T1000 (cell line): ENCODE data around the gene GNPTAB.

ENCODE experiments used
- DNase-seq: peaks from one replicate; lab custom pipeline; 2025; ENCODE audit warnings: mixed read lengths; lab: John Stamatoyannopoulos, UW

GNPTAB gene

DNA sequence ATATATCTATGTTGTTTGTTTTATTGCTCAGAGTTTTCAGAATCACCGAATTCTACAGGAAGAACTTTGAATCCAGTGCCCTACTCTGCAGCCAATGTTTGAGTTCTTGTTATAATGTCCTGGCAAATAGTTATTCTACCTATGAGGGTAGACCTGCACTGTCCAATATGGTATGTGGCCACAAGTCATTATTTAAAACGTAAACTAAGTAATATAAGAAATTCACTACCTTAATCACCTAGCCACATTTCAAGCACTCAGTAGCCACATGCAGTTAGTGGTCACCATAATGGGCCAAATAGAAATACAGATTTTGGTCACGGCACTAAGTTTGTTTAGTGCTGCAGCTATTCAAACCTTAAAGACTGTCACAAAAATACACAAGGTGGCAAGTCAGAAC lies 26.4 kb downstream of the GNPTAB start:
- no peak for DNase-seq

DNA sequence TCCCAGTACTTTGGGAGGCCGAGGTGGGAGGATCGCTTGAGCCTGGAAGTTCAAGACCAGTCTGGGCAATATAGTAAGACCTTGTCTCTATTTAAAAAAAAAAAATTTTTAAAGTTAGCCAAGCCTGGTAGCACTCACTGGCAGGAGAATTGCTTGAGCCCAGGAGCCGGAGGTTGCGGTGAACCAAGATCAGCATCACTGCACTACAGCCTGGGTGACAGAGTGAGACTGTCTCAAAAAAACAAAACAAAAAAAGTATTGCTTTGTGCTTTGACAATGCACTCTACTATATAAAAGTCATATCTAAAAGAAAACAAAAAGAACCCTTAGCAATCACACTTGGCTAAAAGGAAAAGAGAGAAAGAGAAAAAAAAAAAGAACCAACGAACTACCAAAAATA lies 26.8 kb downstream of the GNPTAB start:
- no peak for DNase-seq

GRCh38 chr12:101802486-101802885 lies 28.3 kb downstream of the GNPTAB start:
- no peak for DNase-seq

GRCh38 chr12:101799774-101800173 lies 31.0 kb downstream of the GNPTAB start:
- DNase-seq = no peak

- DNase-seq = no peak
These were observed 35.0 kb downstream of the GNPTAB start for GRCh38 chr12:101795786-101796185.

DNA sequence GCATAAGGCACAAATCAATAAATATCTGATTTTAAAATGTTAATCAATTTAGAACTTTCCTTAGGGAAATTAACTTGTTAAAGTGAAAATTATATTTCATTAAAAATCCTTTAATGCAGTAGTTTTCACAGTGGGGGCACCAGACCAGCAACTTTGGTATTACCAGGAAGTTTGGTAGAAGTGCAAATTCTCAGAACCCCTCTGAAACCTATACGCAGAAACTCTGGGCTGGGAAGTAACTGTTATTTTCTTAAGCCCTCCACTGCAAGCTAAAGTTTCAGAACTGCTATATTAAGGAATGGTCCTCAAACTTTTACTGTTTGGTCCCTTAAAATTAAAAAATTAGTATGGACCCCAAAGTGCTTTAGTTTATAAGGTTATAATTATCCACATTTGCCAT lies 35.7 kb downstream of the GNPTAB start:
- DNase-seq = no peak

- no peak for DNase-seq
These were observed 36.2 kb downstream of the GNPTAB start for GRCh38 chr12:101794574-101794973.

- no peak for DNase-seq
These were observed 37.4 kb downstream of the GNPTAB start for GRCh38 chr12:101793401-101793800.

DNA sequence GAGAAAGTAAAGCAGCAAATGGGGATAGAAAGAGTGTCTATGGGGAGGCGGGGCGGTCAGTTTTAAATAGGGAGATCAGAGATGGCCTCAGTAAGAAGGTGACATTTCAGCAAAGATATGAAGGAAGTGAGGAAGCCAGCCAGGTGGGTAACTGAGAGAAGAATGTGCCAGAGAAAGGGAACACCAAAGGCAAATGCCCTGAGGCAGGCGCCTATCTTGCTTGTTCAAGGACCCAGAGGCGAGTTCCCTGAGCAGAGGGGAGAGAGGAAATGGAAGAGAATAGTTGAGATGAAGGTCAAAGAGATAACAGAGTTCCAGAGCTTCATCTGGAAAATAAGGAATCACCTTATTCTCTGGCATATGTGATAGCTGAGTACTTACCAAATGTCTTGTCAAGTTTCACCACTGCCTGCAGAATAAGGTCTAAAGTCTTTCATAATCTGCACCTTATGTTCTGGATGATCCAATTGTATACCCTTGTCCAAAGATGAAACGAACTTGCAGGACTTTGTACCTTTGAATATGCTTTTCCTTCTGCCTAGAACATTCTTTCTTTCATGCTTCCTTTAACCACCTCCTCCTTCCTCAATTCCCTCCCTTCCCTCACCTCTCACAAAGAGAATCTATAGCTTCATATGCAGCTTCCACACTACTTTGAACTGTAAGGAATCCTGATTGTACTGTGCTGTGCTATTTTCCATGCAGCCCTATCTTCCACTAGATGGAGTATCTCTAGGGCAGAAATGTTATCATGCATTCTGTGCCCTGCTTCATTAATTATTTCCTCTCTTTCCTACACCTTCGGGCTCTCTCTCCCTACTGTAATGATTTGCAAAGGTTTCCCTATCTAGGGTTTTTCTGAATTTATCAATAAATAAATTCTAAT lies 38.5 kb downstream of the GNPTAB start:
- DNase-seq = no peak

GRCh38 chr12:101789171-101789570 lies 41.6 kb downstream of the GNPTAB start:
- DNase-seq = no peak

DNA sequence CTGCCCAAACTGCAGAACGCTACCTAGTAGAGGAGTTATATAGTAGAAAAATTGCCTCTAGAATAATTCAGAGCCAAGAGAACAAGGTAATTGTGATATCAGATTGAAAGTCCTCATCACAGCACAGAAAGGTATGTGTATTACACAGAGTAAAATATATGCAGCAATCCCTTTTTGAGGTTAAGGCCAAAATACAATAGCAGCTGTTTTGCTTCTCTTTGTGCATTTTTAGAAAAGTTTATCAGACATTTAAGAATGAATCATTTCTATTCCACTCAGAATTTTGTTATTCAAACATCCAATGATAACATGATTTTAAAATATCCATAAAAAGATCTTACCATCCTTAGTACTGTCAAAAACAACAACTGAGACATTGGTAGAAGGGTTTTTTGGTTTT lies 45.1 kb downstream of the GNPTAB start:
- DNase-seq = no peak

- no peak for DNase-seq
These were observed 46.4 kb downstream of the GNPTAB start for GRCh38 chr12:101784376-101784775.

DNA sequence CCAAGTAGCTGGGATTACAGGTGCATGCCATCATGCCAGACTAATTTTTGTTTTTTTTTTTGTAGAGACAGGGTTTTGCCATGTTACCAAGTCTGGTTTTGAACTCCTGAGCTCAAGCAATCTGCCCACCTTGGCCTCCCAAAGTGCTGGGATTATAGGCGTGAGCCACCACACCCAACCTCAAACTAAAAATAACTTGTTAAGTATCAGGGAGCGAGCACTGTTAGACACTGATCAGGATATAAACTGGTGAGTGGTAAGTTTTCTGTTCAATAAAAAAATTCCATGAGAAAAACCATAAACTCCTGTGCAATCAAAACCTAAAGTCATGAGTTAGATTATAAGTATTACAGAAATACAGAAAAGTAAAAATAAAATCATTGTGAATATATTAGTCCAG lies 46.9 kb downstream of the GNPTAB start:
- no peak for DNase-seq

- DNase-seq = no peak
These were observed 47.6 kb downstream of the GNPTAB start for GRCh38 chr12:101783150-101783549.

DNA sequence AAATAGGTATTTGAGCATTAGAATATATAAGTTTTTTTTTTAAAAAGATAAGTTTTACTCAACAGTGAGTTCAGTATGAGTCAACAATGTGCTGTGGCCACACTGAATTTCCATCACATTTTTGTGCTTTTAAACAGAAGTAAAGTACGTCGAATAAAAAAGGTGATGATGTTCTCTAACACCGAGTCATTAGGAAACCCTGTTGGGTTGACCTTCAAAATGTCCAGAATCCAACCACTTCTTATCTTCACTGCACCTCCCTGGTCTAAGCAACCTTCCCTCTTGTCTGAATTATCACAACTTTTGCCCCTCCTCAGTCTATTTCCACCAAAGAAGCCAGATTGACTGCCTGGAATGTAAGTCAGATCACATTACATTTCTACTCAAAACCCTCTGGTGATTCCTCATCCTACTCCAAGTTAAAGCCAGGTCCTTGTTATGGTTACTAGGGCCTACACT lies 48.5 kb downstream of the GNPTAB start:
- DNase-seq = no peak

GRCh38 chr12:101781834-101782233 lies 48.9 kb downstream of the GNPTAB start:
- DNase-seq = no peak

GRCh38 chr12:101780599-101780998 lies 50.2 kb downstream of the GNPTAB start:
- no peak for DNase-seq

- DNase-seq = no peak
These were observed 51.1 kb downstream of the GNPTAB start for GRCh38 chr12:101779626-101780025.

DNA sequence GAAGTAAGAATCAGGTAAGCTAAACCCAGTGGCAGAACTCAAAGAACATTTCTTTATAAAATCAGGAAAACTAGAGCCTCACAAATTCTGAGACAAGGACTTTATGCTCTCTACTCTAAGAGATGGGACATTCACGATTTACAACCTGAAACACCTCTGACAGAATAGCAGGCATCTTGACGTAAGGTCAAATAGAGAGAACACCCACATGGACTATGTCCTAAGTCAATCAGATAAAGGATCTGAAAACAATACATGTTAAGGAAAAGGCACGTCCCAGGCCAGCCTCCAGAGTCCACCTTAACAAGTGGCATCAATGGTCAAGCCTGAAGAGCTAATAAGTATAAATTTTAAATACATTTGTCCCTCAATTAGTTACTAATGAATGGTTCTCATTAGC lies 51.6 kb downstream of the GNPTAB start:
- DNase-seq = no peak

DNA sequence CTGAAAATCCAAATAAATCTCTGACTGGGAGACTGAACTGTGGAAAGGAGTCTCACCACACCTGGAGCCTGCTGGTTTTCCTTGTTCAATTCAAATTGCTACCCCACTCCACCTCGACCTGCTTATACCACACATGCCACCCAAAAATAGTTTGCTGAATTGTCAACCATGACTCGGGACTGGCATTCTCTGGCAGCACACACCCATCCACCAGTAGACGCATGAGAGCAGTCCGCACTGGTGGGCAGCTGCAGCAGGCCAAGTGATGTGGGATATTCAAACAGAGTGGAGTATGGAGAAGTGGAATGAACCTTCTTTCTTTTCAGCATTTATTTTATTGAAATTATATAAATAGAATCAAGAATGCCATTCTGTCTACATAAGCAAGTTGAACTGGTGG lies 52.8 kb downstream of the GNPTAB start:
- DNase-seq = no peak

DNA sequence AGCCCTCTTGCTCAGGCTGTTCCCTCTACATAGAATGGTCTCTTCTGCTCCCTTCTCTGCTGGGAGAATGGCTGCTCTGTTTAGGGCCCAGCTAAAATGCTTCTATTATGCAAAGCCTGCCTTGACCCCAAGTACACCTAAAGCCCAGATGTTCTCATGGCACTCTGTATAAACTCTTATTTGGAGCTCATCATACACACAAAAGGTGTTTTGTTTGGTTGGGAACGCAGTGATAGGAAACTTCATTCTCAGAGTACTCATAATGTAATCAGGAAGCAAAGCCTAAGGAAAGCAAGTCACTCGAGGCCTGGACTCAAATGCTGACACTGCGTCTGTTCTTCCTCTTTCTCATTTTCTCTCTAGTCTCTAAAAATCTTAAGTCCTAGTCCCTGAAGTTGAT lies 53.3 kb downstream of the GNPTAB start:
- no peak for DNase-seq

GRCh38 chr12:101775816-101776215 lies 54.9 kb downstream of the GNPTAB start:
- no peak for DNase-seq

DNA sequence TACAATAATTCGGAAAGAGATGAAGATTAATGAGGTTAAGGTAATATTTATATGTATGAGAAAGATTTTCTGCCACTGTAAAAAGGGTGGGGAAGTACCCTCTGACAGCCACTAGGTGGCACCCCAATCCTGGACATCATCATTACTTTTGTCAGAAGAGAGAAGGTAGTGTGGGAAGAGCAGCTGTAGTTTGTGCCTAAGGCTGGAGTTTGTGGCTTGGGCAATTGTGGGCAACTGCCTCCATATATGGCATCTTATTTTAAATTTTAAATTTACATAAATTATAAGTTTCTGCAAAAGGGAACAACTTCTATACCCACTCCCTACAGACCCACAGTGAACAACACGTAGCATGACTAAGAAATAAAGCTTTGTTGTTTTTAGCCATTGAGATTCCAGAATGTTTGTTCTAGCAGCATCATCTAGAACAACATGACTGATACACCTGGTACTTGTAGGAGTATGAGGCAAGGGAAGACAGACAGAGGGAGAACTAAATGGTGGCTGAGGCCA lies 57.1 kb downstream of the GNPTAB start:
- peak; percentile 27 for DNase-seq
